ENCODE results near the gene APLN.

Gene APLN

GRCh38 chrX:129618997-129619396, 35.8 kb downstream of the APLN start:
- no peaks in the 10 kb centered on the region for H3K9me3 ChIP-seq
- no peak for TF ChIP-seq CTCF (IDR thresholded peaks at IDR 0.05)
- H3K27ac ChIP-seq = no peak overlapping the region
- H3K4me3 ChIP-seq (ENCODE audit: low read depth in 1 of 2, low read length in 1 of 2) = no peak overlapping the region
- no peaks in the 10 kb centered on the region for H3K27me3 ChIP-seq
- peaks cover 0 to 12% of the 10 kb centered on the region in 2 experiments for H3K4me1 ChIP-seq (ENCODE audit: control insufficient read depth in 1 of 2, insufficient read depth in 1 of 2, low read depth in 1 of 2, low read length in 1 of 2)
- no peaks in the 10 kb centered on the region for H3K36me3 ChIP-seq

GRCh38 chrX:129617420-129617819, 37.3 kb downstream of the APLN start:
- no peaks in the 10 kb centered on the region for H3K36me3 ChIP-seq
- no peak for TF ChIP-seq CTCF (IDR thresholded peaks at IDR 0.05)
- H3K9me3 ChIP-seq = no peaks in the 10 kb centered on the region
- H3K27ac ChIP-seq = no peak overlapping the region
- H3K4me1 ChIP-seq (ENCODE audit: control insufficient read depth in 1 of 2, insufficient read depth in 1 of 2, low read depth in 1 of 2, low read length in 1 of 2) = peaks cover 0 to 6% of the 10 kb centered on the region in 2 experiments
- H3K27me3 ChIP-seq = no peaks in the 10 kb centered on the region
- no peak overlapping the region for H3K4me3 ChIP-seq (ENCODE audit: low read depth in 1 of 2, low read length in 1 of 2)

- Histone ChIP-seq H3K27me3 (no peaks in the 10 kb centered on the region), H3K27ac (no peak overlapping the region), H3K4me3 (ENCODE audit: low read depth in 1 of 2, low read length in 1 of 2) (no peak overlapping the region), H3K36me3 (no peaks in the 10 kb centered on the region), H3K4me1 (ENCODE audit: control insufficient read depth in 1 of 2, insufficient read depth in 1 of 2, low read depth in 1 of 2, low read length in 1 of 2) (peaks cover 0 to 6% of the 10 kb centered on the region in 2 experiments), H3K9me3 (no peaks in the 10 kb centered on the region)
- no peak for TF ChIP-seq CTCF (IDR thresholded peaks at IDR 0.05)
Measured at GRCh38 chrX:129614481-129615255, 40.1 kb downstream of the APLN start.

GRCh38 chrX:129613596-129613995, 41.2 kb downstream of the APLN start:
- Histone ChIP-seq H3K4me3 (ENCODE audit: low read depth in 1 of 2, low read length in 1 of 2) (no peak overlapping the region), H3K9me3 (no peaks in the 10 kb centered on the region), H3K36me3 (no peaks in the 10 kb centered on the region), H3K27me3 (no peaks in the 10 kb centered on the region), H3K4me1 (ENCODE audit: control insufficient read depth in 1 of 2, insufficient read depth in 1 of 2, low read depth in 1 of 2, low read length in 1 of 2) (peaks cover 0 to 6% of the 10 kb centered on the region in 2 experiments), H3K27ac (no peak overlapping the region)
- no peak for TF ChIP-seq CTCF (IDR thresholded peaks at IDR 0.05)

- Histone ChIP-seq H3K4me3 (ENCODE audit: low read depth in 1 of 2, low read length in 1 of 2) (no peak overlapping the region), H3K27ac (no peak overlapping the region), H3K9me3 (no peaks in the 10 kb centered on the region), H3K4me1 (ENCODE audit: control insufficient read depth in 1 of 2, insufficient read depth in 1 of 2, low read depth in 1 of 2, low read length in 1 of 2) (peaks cover 0 to 7% of the 10 kb centered on the region in 2 experiments), H3K36me3 (no peaks in the 10 kb centered on the region), H3K27me3 (no peaks in the 10 kb centered on the region)
- TF ChIP-seq CTCF (IDR thresholded peaks at IDR 0.05) = no peak
Measured at GRCh38 chrX:129612396-129612795, 42.4 kb downstream of the APLN start.

Data from neutrophil (primary cell).